AG04450 (cell line): ENCODE measurements around the gene CCDC15. TPM values are rescaled to one million over a fixed set of nuclear protein-coding genes. Genes with fewer than 3 reads are reported as not detected.
A peak's percentile ranks its signal among the peaks of the same experiment; 100 is the strongest.

Source experiments
- CTCF ChIA-PET: fragments of 300-600, 350-600 bp; formaldehyde crosslinking; extraction: SDS; loops from one replicate; lab custom pipeline; 2022; ENCODE audit warnings: antibody characterized with exemption, inconsistent platforms; lab: Charles Lee
- POLR2A ChIA-PET: fragments of 350-600 bp; formaldehyde crosslinking; extraction: SDS; loops from one replicate; lab custom pipeline; 2021; ENCODE audit warnings: antibody characterized with exemption, inconsistent platforms; lab: Yijun Ruan, JAX
- DNase-seq: peaks from one replicate; pipeline ENCODE4 v3.0.0-alpha.2; 2011; ENCODE audit warnings: low read depth, low spot score
- H3K27ac ChIP-seq: one replicate; pipeline ENCODE4 v1.5.1; 2012; ENCODE audit warnings: low read depth, low read length, control low read depth
- H3K27me3 ChIP-seq: one replicate; pipeline ENCODE4 v1.6.0; 2012; ENCODE audit warnings: low read length; ENCODE audit not compliant: control insufficient read depth, insufficient read depth
- H3K4me3 ChIP-seq: 2 replicates; pipeline ENCODE4 v1.5.1; 2011; ENCODE audit warnings: mild to moderate bottlenecking, low read depth, low read length, control low read depth
- H3K9me3 ChIP-seq: 2 replicates; pipeline ENCODE4 v1.5.1; 2012; ENCODE audit warnings: low read length; ENCODE audit not compliant: control insufficient read depth, insufficient read depth
- polyA plus RNA-seq: library from polyadenylated mRNA; depleted of rRNA; stranded (reverse); fragments of >200 nt; gene quantifications from 2 replicates; pipeline ENCODE4 v1.2.3, GENCODE V29; 2011
- TF ChIP-seq, protein P1 (sequence below): IDR thresholded peaks from 2 replicates; pipeline ENCODE4 v1.5.1; 2011; ENCODE audit warnings: low read depth, low read length, control low read depth, inconsistent platforms

The CCDC15 gene
- polyA plus RNA-seq, 1 experiment, result 1.1 TPM

DNA sequence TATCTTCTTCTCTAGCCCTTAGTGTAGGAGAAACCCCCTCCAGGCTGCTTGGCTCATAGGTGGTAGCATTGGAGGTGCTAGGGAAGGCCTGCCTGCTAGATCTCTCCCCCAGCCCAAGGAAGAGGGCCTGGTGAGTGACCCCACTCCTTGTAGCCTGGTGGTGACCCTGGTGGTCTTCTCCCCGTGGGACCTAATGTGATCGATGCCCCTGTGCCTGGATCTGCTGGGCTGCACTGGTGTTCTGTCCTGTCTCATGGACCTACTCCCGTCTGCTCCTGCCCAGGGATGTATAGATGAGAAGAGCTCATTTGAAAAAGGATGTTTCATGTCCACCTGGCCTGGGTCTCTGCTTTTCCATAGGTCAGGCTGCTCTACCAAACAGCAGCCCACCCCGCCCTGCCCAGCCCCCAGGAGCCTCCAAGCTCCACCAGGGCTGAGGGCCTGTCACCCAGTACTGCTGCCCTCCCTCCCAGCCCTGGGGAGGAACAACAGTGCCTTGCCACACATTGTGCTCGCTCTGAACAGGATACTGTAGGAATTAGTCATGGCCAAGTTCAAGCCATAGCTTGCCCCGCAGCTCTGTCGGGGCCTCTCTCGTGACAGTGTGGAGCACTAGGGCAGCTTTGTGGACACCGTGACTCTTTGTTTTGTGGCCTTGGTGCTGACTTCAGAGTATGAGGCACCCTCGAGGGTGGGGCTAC, 128.8 kb downstream of the CCDC15 start:
- H3K4me3 ChIP-seq, result no peak overlapping the region
- H3K27me3 ChIP-seq, result no peaks in the 10 kb centered on the region
- DNase-seq, result no peak
- ChIA-PET CTCF (interaction anchor here (0.7 to 2.7 kb wide), 7 partner anchors 9 to 486 kb away, joined by 3 to 24 read pairs (median 8); no protein-coding TSS in a partner anchor), POLR2A (interaction anchor here (0.5 kb wide), 1 partner anchor 296 kb away, joined by 6 read pairs; no protein-coding TSS in a partner anchor)
- H3K27ac ChIP-seq, result peak overlapping the region; percentile 65
- TF ChIP-seq, protein P1, sequence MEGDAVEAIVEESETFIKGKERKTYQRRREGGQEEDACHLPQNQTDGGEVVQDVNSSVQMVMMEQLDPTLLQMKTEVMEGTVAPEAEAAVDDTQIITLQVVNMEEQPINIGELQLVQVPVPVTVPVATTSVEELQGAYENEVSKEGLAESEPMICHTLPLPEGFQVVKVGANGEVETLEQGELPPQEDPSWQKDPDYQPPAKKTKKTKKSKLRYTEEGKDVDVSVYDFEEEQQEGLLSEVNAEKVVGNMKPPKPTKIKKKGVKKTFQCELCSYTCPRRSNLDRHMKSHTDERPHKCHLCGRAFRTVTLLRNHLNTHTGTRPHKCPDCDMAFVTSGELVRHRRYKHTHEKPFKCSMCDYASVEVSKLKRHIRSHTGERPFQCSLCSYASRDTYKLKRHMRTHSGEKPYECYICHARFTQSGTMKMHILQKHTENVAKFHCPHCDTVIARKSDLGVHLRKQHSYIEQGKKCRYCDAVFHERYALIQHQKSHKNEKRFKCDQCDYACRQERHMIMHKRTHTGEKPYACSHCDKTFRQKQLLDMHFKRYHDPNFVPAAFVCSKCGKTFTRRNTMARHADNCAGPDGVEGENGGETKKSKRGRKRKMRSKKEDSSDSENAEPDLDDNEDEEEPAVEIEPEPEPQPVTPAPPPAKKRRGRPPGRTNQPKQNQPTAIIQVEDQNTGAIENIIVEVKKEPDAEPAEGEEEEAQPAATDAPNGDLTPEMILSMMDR, result no peak
- no peaks in the 10 kb centered on the region; the same call in 1 of the 2 replicates for H3K9me3 ChIP-seq

DNA sequence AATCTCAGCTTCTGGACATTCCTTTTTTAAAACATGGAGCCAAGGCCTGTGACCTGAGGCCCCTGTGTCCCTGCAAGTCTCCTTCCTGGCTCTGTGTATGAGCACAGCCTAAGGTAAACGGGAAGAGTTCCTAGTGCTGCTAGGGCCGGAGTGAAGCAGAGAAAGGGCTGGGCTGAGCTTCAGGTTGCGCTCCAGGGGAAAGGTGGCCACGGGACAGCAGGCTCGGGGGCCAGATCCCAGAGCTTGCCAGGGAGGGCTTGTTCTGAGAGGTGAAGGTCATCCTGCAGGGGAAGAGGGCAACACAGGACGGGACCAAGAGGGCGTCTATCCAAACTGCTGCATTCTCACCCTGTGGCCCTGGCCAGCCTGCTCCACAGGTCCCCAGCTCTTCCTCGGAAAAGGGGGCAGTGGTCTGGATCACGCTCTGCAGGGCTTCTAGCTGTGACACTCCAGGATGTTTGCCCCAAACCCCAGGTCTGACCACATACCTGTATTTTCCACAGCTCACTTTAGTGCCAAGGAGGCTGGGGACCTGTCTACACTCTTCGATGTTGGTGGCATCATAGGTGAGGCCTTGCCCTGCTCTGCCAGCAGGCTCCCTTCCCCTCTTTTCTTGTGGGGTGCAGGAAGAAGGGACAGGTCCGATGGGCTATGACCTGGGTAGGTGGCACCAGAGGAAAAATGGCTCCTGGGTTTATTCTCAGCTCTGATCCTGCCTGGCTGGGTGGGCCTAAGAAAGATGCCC, 129.5 kb downstream of the CCDC15 start:
- TF ChIP-seq, protein P1, result no peak
- POLR2A ChIA-PET, result interaction anchor here (0.5 kb wide), 1 partner anchor 295 kb away, joined by 6 read pairs; no protein-coding TSS in a partner anchor
- CTCF ChIA-PET, result interaction anchor here (0.7 to 2.7 kb wide), 7 partner anchors 8 to 485 kb away, joined by 3 to 24 read pairs (median 8); no protein-coding TSS in a partner anchor

DNA sequence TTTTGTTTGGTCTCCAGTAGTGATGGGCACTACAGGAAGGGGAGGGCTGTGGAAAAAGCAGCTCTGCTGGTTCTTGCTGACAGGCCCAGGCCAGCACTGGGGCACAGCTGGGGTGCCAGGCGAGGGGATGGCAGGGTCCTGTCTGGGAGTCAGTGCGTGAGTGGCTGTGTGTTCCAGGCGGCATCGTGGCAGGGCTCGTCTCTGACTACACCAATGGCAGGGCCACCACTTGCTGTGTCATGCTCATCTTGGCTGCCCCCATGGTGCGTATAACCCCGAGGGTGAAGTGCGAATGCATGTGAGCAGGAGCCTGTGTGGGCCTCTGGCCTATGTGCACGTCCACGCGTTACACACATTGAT, 130.0 kb downstream of the CCDC15 start:
- ChIA-PET CTCF (interaction anchor here (0.9 to 2.5 kb wide), 3 partner anchors 58 to 345 kb away, joined by 3 to 9 read pairs (median 9); no protein-coding TSS in a partner anchor), POLR2A (no interaction called here)
- H3K27me3 ChIP-seq, result no peaks in the 10 kb centered on the region

More for the DNA sequence above, 129.5 kb downstream of the CCDC15 start:
- Histone ChIP-seq H3K9me3 (no peaks in the 10 kb centered on the region; the same call in 1 of the 2 replicates), H3K27ac (peak overlapping the region; percentile 65), H3K27me3 (no peaks in the 10 kb centered on the region), H3K4me3 (no peak overlapping the region)
- no peak for DNase-seq

DNA sequence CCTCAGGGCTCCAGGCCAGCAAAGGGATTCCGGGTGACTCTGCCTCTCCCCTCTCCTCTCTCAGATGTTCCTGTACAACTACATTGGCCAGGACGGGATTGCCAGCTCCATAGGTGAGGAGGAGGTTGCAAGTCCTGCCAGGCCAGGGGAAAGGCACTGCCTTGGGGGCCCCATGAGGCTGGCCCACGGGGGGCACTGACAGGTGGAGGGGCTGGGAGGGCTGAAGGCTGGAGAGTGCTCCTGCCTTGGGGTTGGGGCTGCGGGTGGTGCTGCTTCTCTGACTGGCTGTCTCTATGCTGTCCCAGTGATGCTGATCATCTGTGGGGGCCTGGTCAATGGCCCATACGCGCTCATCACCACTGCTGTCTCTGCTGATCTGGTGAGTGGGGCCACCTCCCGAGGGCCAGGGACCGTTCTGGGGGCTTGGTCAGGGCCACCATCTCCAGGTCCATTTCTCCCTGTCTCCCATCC, 130.8 kb downstream of the CCDC15 start:
- TF ChIP-seq, protein P1, result no peak
- ChIA-PET CTCF (interaction anchor here (1.0 kb wide), 1 partner anchor 261 kb away, joined by 3 read pairs; no protein-coding TSS in a partner anchor), POLR2A (no interaction called here)
- H3K27me3 ChIP-seq, result no peaks in the 10 kb centered on the region
- H3K4me3 ChIP-seq, result no peak overlapping the region
- no peaks in the 10 kb centered on the region; the same call in 1 of the 2 replicates for H3K9me3 ChIP-seq
- no peak overlapping the region for H3K27ac ChIP-seq
- DNase-seq, result no peak

More for the DNA sequence above, 130.0 kb downstream of the CCDC15 start:
- no peak for DNase-seq
- TF ChIP-seq, protein P1, result no peak
- H3K4me3 ChIP-seq, result no peak overlapping the region
- no peaks in the 10 kb centered on the region; the same call in 1 of the 2 replicates for H3K9me3 ChIP-seq
- H3K27ac ChIP-seq, result no peak overlapping the region
